ENCODE results near the gene UTS2. TPM values are rescaled to one million over a fixed set of nuclear protein-coding genes. Genes with fewer than 3 reads are reported as not detected.

UTS2 gene, protein sequence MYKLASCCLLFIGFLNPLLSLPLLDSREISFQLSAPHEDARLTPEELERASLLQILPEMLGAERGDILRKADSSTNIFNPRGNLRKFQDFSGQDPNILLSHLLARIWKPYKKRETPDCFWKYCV
- total RNA-seq (0.16 TPM), polyA plus RNA-seq (not detected)

DNA sequence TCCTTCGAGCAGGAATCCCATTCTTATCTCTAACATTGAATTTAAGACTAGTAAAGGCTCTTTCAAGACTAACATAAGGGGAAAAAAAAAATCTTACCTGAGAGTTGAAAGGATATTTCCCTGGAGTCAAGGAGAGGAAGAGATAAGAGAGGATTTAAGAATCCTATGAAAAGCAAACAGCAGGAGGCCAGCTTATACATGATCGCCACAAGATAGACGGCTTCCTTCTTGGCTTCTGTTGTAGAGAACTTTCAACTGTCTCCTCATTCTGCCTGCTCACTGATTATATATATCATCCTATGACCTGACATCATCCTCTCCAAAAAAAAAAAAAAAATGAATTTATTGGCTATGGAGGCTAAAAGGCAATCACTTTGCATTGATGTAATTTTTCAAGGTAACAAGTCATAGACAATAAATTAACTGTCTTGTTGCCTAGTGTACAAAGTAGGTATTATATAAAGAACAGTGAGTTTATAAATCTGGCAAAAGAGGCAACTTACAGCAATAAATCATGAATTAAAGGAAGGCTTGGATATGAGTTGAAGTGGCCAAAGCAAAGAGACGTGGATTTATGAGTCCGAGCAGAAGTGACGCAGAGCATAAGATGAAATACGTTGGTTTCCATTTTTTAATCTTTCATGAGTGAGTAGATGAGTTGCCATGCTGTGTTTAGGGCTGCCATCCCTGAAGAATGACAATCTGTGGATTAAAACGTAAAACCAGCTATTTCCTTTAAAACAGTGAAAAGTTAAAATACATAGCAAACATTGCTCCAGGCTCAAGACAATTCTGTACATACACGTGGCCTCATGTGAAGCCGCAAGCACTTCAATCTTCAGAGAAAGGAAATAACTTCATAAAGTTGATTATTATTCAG, at the start of gene UTS2:
TSS of gene UTS2 (minus strand) at position 262 of the 880 bp plus-strand sequence. CDS start at position 200, 62 bp downstream.
- Histone ChIP-seq H3K27ac (ENCODE audit: low read depth) (no peak within 1 kb of the TSS), H3K36me3 (ENCODE audit: insufficient read depth) (no peaks in the 10 kb centered on the region), H3K4me1 (ENCODE audit: insufficient read depth) (no peaks in the 10 kb centered on the region), H3K4me3 (ENCODE audit: low read depth, low read length) (no peak within 1 kb of the TSS)
- WGBS, result 61% methylated on average over 10 of the region's 10 CpGs
- DNase-seq (ENCODE audit: extremely low spot score), result no peak

DNA sequence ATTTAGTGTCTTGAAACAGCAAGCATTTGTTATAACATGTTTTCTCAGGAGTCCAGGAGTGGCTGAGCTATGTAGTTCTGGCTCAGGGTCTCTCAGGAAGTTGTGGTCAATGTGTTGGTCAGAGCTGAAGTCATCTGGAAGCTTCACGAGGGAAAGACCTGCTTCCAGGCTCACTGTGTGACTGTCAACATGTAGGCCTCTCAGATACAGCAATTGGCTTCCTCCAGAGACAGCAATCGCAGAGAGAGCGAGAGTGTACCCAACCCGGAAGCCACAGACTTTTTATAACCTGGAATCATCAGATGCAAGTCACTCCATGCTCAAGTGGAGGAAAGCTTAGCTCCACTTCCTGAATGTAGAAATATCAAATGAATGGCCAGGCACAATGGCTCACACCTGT, 46.9 kb upstream of the UTS2 start:
- no peaks in the 10 kb centered on the region for H3K36me3 ChIP-seq (ENCODE audit: insufficient read depth)
- H3K4me3 ChIP-seq (ENCODE audit: low read depth, low read length), result no peak overlapping the region
- 80% methylated on average over 4 of the region's 4 CpGs for WGBS
- no peaks in the 10 kb centered on the region for H3K4me1 ChIP-seq (ENCODE audit: insufficient read depth)
- no peak for DNase-seq (ENCODE audit: extremely low spot score)
- H3K27ac ChIP-seq (ENCODE audit: low read depth), result no peak overlapping the region

DNA sequence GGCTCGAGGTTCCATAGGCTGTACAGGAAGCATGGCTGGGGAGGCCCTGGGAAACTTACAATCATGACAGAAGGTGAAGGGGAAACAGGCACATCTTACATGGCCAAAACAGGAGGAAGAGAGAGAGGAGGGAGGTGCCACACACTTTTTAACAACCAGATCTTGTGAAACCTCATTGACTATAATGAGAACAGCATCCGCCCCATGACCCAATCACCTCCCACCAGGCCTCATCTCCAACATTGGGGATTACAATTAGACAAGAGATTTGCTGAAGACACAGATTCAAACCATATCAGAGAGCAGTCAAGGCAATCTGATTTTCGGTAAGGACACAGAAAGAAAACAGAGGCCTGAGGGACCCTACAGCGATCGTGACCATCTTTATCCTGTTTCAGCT, 46.1 kb upstream of the UTS2 start:
- no peaks in the 10 kb centered on the region for H3K36me3 ChIP-seq (ENCODE audit: insufficient read depth)
- WGBS, result 80% methylated on average over 5 of the region's 5 CpGs

DNA sequence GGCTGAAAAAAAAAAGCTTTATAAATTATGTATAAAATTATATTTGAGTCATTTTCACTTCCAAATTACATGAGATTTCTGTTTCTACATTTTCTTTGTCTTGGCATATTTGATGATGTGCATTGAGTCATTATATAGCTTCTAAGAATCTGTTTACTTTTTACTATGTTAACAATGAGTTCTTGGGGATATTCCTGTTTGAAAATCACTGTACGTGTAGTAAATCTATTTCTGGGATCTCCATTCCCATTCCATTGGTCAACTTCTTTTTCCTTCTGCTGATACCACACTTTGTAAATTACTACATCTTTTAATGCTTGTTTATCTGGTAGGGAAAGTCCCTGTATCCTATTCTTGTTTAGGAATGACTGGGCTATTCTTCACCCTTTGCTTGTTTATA, 44.1 kb upstream of the UTS2 start:
- no peak overlapping the region for H3K4me3 ChIP-seq (ENCODE audit: low read depth, low read length)
- no peak overlapping the region for H3K27ac ChIP-seq (ENCODE audit: low read depth)
- no peaks in the 10 kb centered on the region for H3K36me3 ChIP-seq (ENCODE audit: insufficient read depth)
- no peaks in the 10 kb centered on the region for H3K4me1 ChIP-seq (ENCODE audit: insufficient read depth)
- WGBS, result 47% methylated on average over 1 of the region's 1 CpG
- no peak for DNase-seq (ENCODE audit: extremely low spot score)

More for the DNA sequence above, 46.1 kb upstream of the UTS2 start:
- no peak overlapping the region for H3K4me3 ChIP-seq (ENCODE audit: low read depth, low read length)
- DNase-seq (ENCODE audit: extremely low spot score), result no peak
- no peak overlapping the region for H3K27ac ChIP-seq (ENCODE audit: low read depth)
- H3K4me1 ChIP-seq (ENCODE audit: insufficient read depth), result no peaks in the 10 kb centered on the region

DNA sequence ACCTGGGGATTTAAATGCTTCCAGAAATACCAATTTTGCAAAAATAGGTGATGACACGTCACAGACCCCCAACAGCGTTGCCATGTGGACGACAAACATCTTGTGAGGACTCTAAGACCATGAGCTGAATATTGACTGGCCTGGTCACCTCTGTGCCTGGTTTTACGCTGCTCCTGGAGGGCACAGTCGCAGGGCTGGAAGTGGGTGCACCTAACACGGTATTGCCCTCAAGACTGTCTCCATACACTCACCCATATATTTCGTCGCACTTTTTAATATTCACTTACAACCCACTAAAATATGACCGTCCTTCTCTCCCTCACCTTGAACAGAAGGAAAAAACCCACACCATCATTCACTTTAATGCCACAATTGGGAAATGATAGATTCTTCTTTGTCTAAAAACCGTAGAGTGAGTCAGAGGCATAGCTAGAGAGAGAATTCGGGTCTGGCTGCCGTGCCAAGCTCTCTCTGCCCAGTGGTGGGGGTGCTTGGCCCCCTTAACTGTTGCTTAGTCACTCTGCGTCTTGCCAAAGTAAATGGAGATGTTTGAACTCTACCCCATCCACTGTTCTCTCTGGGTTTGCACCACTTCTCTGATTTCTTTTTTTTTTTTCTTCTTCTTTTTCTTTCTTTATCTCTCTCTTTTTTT, 40.8 kb upstream of the UTS2 start:
- H3K4me3 ChIP-seq (ENCODE audit: low read depth, low read length), result no peak overlapping the region
- no peaks in the 10 kb centered on the region for H3K36me3 ChIP-seq (ENCODE audit: insufficient read depth)
- WGBS, result 80% methylated on average over 13 of the region's 13 CpGs
- no peak for DNase-seq (ENCODE audit: extremely low spot score)
- H3K27ac ChIP-seq (ENCODE audit: low read depth), result no peak overlapping the region
- no peaks in the 10 kb centered on the region for H3K4me1 ChIP-seq (ENCODE audit: insufficient read depth)

DNA sequence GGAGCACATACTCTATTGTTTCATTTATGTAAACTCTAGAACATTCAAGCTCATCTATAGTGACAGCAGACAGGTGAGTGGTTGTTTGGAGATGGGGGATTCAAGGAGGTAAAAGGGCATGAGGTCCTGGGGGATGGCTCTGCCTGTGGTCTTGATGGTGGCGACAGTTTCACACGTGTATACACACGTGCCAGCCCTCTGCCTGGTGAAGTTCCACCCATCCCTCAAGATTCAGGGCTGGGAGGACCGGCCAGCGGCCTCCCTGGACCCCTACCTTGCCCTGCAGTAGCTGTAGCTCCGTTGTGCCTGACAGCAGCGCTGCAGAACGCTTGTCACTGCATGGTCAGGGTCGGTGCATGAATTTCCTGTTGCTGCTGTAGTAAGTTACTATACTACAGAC, 38.9 kb upstream of the UTS2 start:
- 66% methylated on average over 9 of the region's 9 CpGs for WGBS
- Histone ChIP-seq H3K36me3 (ENCODE audit: insufficient read depth) (no peaks in the 10 kb centered on the region), H3K4me1 (ENCODE audit: insufficient read depth) (no peaks in the 10 kb centered on the region)

DNA sequence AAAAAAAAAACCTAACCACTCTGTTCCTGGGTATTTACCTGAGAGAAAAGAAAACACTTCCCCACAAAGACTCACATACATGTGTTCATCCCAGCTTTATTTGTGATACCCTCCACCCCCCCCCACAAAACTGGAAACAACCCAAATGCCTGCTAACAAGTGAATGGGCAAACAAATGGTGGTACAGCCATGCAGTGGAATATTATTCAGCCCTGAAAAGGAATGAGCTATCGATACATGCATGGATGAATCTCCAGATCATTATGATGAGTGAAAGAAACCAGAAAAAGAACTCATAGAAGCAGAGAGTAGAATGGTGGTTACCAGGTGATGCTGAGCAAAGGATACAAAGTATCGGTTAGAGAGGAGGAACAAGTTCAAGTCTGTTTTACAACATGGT, 38.0 kb upstream of the UTS2 start:
- no peak for DNase-seq (ENCODE audit: extremely low spot score)
- 96% methylated on average over 2 of the region's 2 CpGs for WGBS
- H3K27ac ChIP-seq (ENCODE audit: low read depth), result no peak overlapping the region
- H3K4me1 ChIP-seq (ENCODE audit: insufficient read depth), result no peaks in the 10 kb centered on the region
- no peaks in the 10 kb centered on the region for H3K36me3 ChIP-seq (ENCODE audit: insufficient read depth)
- no peak overlapping the region for H3K4me3 ChIP-seq (ENCODE audit: low read depth, low read length)

More for the DNA sequence above, 38.9 kb upstream of the UTS2 start:
- no peak for DNase-seq (ENCODE audit: extremely low spot score)
- no peak overlapping the region for H3K4me3 ChIP-seq (ENCODE audit: low read depth, low read length)
- H3K27ac ChIP-seq (ENCODE audit: low read depth), result no peak overlapping the region

DNA sequence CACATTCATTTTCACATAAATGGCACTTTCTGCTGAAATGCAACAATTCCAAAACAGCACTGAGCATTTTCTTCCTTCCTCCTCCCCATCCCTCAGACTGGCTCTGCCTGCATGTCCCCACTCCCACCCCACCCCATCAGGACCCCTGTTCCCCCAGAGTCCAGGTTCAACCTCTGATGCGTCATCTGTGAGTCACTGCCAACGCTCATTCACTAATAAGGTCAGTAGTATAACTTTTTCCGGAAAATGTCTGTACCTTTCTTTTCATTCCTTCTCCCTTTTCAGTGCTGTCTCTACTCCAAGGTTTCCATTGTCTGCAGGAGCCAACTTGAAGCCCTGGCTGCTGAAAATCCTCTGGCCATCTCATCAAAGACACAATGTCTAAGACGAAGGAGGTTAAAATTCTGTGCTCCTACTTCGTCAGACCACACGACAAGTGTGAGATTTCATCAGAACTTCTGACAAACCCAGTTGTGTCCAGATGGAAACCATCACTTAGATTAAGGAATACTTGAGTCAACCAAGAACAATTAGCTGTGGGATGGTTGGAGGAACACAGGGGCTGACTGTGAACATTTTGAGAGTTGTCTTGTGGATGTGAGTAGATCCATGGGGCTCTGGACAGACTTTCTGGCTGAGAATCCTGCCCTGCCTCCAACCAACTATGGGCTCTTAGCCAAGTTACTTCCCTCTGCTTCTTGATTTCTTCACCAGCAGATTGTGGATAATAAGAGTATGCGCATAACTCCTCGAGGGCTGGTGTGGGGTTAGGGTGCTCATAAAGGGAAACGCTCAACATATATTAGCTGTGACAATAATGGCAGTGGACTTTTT, 35.6 kb upstream of the UTS2 start:
- Histone ChIP-seq H3K36me3 (ENCODE audit: insufficient read depth) (no peaks in the 10 kb centered on the region), H3K4me3 (ENCODE audit: low read depth, low read length) (no peak overlapping the region), H3K4me1 (ENCODE audit: insufficient read depth) (no peaks in the 10 kb centered on the region), H3K27ac (ENCODE audit: low read depth) (no peak overlapping the region)
- WGBS, result 70% methylated on average over 9 of the region's 9 CpGs
- no peak for DNase-seq (ENCODE audit: extremely low spot score)

DNA sequence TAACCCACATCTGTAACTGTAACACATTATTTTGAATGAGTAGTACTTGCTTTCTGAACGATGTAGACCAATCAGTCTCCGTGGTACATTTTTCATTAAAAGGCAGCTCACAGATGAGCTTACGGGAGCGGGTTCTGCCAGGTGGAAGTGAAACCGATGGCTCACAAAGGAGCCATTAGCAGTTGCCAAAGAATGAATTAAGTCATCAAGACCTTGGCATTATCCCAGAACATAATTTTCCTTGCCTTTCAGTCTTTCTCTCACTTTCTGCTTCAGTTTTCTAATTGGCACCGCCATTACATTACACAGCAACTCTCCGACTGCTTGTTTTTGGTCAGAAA, 33.5 kb upstream of the UTS2 start:
- WGBS, result 77% methylated on average over 7 of the region's 7 CpGs
- DNase-seq (ENCODE audit: extremely low spot score), result no peak
- no peaks in the 10 kb centered on the region for H3K36me3 ChIP-seq (ENCODE audit: insufficient read depth)
- H3K4me1 ChIP-seq (ENCODE audit: insufficient read depth), result no peaks in the 10 kb centered on the region
- no peak overlapping the region for H3K4me3 ChIP-seq (ENCODE audit: low read depth, low read length)
- H3K27ac ChIP-seq (ENCODE audit: low read depth), result no peak overlapping the region

DNA sequence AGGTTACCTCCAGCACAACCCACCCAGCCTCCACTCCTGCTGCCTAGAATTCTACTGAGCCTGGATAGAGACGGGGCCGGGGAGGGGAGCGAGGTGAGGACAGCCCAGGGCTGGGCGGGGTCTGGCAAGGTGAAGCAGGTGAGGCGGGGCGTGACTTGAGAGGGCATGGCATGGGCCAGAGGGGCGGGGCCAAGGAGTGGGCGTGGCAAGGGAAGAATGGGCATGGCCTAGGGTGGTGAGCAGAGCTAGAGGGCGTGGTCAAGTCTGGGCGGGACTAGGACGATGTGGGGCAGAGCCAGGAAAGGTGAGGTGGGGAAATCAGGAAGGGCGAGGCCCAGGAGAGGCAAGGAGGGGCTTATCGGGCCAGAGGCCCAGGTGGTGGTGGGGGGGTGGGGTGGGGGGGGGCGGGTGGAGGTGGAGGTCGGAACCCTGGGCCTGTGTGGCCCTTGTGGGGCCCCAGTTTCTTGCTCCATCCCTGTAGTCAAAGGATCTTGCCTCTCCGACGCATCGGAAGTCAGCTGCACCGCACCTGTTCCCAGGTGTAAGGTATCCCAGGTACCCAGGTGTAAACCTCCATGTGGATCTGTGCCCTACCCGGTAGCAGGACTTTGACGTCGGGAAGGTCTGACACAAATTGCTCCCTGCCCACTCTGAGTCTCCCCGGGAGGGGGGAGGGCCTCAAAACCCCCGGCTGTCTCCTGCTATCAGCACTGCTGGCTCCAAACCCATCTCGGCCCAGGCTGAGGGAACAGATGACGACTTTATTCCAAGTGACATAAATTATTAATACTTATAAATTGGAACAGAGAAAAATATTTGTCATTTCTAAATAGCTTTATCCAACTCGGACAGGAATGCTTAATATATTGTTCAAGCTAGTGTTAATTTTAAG, 32.9 kb upstream of the UTS2 start:
- H3K36me3 ChIP-seq (ENCODE audit: insufficient read depth), result no peaks in the 10 kb centered on the region
- WGBS, result 22% methylated on average over 26 of the region's 27 CpGs
- no peak overlapping the region for H3K4me3 ChIP-seq (ENCODE audit: low read depth, low read length)
- no peaks in the 10 kb centered on the region for H3K4me1 ChIP-seq (ENCODE audit: insufficient read depth)
- no peak for DNase-seq (ENCODE audit: extremely low spot score)
- no peak overlapping the region for H3K27ac ChIP-seq (ENCODE audit: low read depth)

DNA sequence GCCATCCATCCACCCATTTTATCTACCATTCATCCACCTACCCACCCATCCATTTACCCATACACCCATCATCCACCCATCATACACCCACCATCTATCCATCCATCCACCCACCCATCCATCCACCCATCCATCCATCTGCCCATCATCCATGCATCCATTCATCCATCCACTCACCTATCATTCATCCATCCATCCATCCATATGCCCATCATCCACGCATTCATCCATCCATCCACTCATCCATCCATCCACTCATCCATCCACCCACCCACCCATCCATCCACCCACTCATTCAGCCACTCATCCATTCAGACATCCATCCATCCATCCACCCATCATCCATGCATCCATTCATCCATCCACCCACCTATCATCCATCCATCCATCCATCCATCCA, 31.9 kb upstream of the UTS2 start:
- 98% methylated on average over 1 of the region's 1 CpG for WGBS
- Histone ChIP-seq H3K36me3 (ENCODE audit: insufficient read depth) (no peaks in the 10 kb centered on the region), H3K4me3 (ENCODE audit: low read depth, low read length) (no peak overlapping the region), H3K4me1 (ENCODE audit: insufficient read depth) (no peaks in the 10 kb centered on the region), H3K27ac (ENCODE audit: low read depth) (no peak overlapping the region)
- no peak for DNase-seq (ENCODE audit: extremely low spot score)

DNA sequence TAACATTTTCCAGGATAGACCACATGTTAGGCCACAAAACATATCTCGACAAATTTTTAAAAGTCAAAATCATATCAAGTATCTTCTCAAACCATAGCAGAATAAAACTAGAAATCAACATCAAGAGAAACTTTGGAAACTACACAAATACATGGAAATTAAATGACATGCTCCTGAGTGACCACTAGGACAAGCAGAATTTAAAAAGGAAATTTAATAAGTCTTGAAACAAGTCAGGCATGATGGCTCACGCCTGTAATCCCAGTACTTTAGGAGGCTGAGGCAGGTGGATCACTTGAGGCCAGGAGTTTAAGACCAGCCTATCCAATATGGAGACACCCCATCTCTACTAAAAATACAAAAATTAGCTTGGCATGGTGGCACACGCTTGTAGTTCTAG, 26.4 kb upstream of the UTS2 start:
- no peaks in the 10 kb centered on the region for H3K36me3 ChIP-seq (ENCODE audit: insufficient read depth)
- WGBS, result 86% methylated on average over 3 of the region's 3 CpGs

DNA sequence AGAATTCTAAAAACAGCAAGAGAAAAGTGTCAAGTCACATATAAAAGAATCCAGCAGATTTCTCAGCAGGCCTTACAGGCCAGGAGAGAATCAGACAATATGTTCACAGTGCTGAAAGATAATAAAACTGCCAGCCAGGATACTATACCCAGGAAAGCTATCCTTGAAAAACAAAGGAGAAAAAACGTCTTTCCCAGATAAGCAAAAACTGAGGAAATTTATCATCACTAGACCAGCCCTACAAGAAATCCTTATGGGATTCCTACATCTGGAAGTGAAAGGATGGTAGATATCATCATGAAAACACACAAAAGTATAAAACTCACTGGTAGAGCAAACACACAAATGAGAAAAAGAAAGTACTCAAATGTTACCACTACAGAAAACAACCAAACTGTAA, 25.2 kb upstream of the UTS2 start:
- no peaks in the 10 kb centered on the region for H3K4me1 ChIP-seq (ENCODE audit: insufficient read depth)
- no peak overlapping the region for H3K4me3 ChIP-seq (ENCODE audit: low read depth, low read length)
- no peaks in the 10 kb centered on the region for H3K36me3 ChIP-seq (ENCODE audit: insufficient read depth)
- no peak for DNase-seq (ENCODE audit: extremely low spot score)
- H3K27ac ChIP-seq (ENCODE audit: low read depth), result no peak overlapping the region
- 44% methylated on average over 1 of the region's 1 CpG for WGBS

More for the DNA sequence above, 26.4 kb upstream of the UTS2 start:
- Histone ChIP-seq H3K4me3 (ENCODE audit: low read depth, low read length) (no peak overlapping the region), H3K27ac (ENCODE audit: low read depth) (no peak overlapping the region), H3K4me1 (ENCODE audit: insufficient read depth) (no peaks in the 10 kb centered on the region)
- no peak for DNase-seq (ENCODE audit: extremely low spot score)

Data from urinary bladder (tissue), 4 donors.